Activated CD8-positive, alpha-beta T cell treated with anti-CD3 and anti-CD28 coated beads for 36 hours (primary cell): Measurements from ENCODE around the gene AHCYL1. TPM values are rescaled to one million over a fixed set of nuclear protein-coding genes. Genes with fewer than 3 reads are reported as not detected.
"Not testable (repeated sequence)": the region's sequence is repeated elsewhere in the genome, so short reads cannot be mapped to it uniquely, and the experiment has no call there.

ENCODE experiments used
- ATAC-seq: fragments of 200-7000 bp; cut with Tn5 transposase; one replicate; pipeline ENCODE4 v1.10.0; 2021; ENCODE audit warnings: mild to moderate bottlenecking, moderate library complexity
- CTCF ChIA-PET: fragments of 350-600 bp; sonication (Branson Sonifier 250); formaldehyde crosslinking; loops from one replicate; lab custom pipeline; 2021; ENCODE audit warnings: antibody characterized with exemption; lab: Charles Lee
- POLR2A ChIA-PET: fragments of 350-600 bp; sonication (Branson Sonifier 250); formaldehyde crosslinking; loops from one replicate; lab custom pipeline; 2021; ENCODE audit warnings: antibody characterized with exemption; lab: Charles Lee
- DNase-seq: peaks from one replicate; pipeline ENCODE4 v3.0.0-alpha.2; 2020
- H3K27ac Mint-ChIP-seq: one replicate; pipeline ENCODE4 v1.8.0; 2021; ENCODE audit warnings: mild to moderate bottlenecking, mixed read lengths
- H3K27me3 Mint-ChIP-seq: one replicate; pipeline ENCODE4 v1.8.0; 2021; ENCODE audit warnings: mixed read lengths
- H3K36me3 Mint-ChIP-seq: one replicate; pipeline ENCODE4 v1.8.0; 2021; ENCODE audit warnings: low read depth, mixed read lengths
- H3K4me1 Mint-ChIP-seq: one replicate; pipeline ENCODE4 v1.8.0; 2021; ENCODE audit warnings: low read depth, mixed read lengths
- H3K4me3 Mint-ChIP-seq: one replicate; pipeline ENCODE4 v1.8.0; 2021; ENCODE audit warnings: mild to moderate bottlenecking, moderate library complexity, mixed read lengths
- H3K9me3 Mint-ChIP-seq: one replicate; pipeline ENCODE4 v1.8.0; 2021; ENCODE audit warnings: mixed read lengths
- intact Hi-C: fragments of 100-400 bp; cut with micrococcal nuclease; formaldehyde crosslinking; loops from one replicate; pipeline ENCODE4 v1.10.0; 2022
- total RNA-seq, 2 experiments: library from RNA; stranded (reverse); gene quantifications; one replicate each; pipeline ENCODE4 v1.2.3, GENCODE V29; 2021
- TF ChIP-seq, protein P1 (sequence below): fragments of 200-600 bp; IDR thresholded peaks from one replicate; pipeline ENCODE4 v1.8.0; 2022; ENCODE audit warnings: antibody characterized with exemption, mild to moderate bottlenecking

Gene AHCYL1
- total RNA-seq, 2 experiments from 2014 or later, result 77.8 to 79.1 TPM

DNA sequence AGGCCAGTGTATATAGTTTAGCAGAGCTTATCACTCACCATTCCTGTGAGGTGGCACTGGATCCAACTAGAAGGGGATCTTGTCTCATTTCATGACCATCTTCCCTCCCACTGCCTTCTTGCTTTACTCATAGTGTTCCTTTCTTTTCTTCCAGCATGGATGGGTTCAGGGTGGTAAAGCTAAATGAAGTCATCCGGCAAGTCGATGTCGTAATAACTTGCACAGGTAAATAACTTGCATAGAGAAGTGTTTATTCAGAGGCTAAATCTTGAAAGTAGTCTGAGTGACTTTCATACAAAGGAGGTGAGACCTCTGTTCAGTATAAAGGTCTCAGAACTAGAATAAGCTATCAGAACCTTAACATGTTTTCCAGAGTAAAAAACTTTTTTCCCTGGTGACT is 33.2 kb downstream of the AHCYL1 start:
- no peak overlapping the region for H3K4me3 Mint-ChIP-seq
- POLR2A ChIA-PET, result interaction anchor here (0.6 kb wide), 1 partner anchor 1282 kb away, joined by 5 read pairs; no protein-coding TSS in a partner anchor
- no peak overlapping the region for H3K27ac Mint-ChIP-seq
- peaks cover 41% of the 10 kb centered on the region for H3K36me3 Mint-ChIP-seq
- TF ChIP-seq, protein P1, sequence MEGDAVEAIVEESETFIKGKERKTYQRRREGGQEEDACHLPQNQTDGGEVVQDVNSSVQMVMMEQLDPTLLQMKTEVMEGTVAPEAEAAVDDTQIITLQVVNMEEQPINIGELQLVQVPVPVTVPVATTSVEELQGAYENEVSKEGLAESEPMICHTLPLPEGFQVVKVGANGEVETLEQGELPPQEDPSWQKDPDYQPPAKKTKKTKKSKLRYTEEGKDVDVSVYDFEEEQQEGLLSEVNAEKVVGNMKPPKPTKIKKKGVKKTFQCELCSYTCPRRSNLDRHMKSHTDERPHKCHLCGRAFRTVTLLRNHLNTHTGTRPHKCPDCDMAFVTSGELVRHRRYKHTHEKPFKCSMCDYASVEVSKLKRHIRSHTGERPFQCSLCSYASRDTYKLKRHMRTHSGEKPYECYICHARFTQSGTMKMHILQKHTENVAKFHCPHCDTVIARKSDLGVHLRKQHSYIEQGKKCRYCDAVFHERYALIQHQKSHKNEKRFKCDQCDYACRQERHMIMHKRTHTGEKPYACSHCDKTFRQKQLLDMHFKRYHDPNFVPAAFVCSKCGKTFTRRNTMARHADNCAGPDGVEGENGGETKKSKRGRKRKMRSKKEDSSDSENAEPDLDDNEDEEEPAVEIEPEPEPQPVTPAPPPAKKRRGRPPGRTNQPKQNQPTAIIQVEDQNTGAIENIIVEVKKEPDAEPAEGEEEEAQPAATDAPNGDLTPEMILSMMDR, result no peak
- no peak for ATAC-seq
- H3K27me3 Mint-ChIP-seq, result no peaks in the 10 kb centered on the region
- intact Hi-C loops, result no loop called here
- CTCF ChIA-PET, result interaction anchor here (2.0 to 6.5 kb wide), 3 partner anchors 11 to 34 kb away, joined by 5 to 49 read pairs (median 17); partner anchors contain the start of gene AHCYL1
- DNase-seq, result no peak
- no peaks in the 10 kb centered on the region for H3K4me1 Mint-ChIP-seq
- H3K9me3 Mint-ChIP-seq, result no peaks in the 10 kb centered on the region

DNA sequence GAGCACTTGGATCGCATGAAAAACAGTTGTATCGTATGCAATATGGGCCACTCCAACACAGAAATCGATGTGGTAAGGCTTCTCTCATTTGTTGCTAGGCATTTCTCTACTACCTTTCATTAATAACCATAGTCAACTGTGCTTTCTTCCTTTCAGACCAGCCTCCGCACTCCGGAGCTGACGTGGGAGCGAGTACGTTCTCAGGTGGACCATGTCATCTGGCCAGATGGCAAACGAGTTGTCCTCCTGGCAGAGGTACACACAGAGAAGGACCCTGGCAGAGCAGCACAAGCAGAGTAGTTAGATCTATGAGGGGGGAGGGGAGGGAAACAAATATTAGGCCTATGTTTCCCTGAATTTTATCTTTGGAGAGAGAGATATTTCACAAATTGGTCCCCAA is 33.8 kb downstream of the AHCYL1 start:
- TF ChIP-seq, protein P1, result no peak
- no peaks in the 10 kb centered on the region for H3K4me1 Mint-ChIP-seq
- H3K36me3 Mint-ChIP-seq, result peaks cover 38% of the 10 kb centered on the region
- intact Hi-C loops, result no loop called here
- H3K27me3 Mint-ChIP-seq, result no peaks in the 10 kb centered on the region
- ATAC-seq, result no peak
- no peak for DNase-seq
- H3K9me3 Mint-ChIP-seq, result no peaks in the 10 kb centered on the region
- no peak overlapping the region for H3K4me3 Mint-ChIP-seq
- POLR2A ChIA-PET, result no interaction called here
- CTCF ChIA-PET, result interaction anchor here (1.1 to 6.5 kb wide), 3 partner anchors 11 to 36 kb away, joined by 5 to 49 read pairs (median 17); partner anchors contain the start of gene AHCYL1
- no peak overlapping the region for H3K27ac Mint-ChIP-seq

DNA sequence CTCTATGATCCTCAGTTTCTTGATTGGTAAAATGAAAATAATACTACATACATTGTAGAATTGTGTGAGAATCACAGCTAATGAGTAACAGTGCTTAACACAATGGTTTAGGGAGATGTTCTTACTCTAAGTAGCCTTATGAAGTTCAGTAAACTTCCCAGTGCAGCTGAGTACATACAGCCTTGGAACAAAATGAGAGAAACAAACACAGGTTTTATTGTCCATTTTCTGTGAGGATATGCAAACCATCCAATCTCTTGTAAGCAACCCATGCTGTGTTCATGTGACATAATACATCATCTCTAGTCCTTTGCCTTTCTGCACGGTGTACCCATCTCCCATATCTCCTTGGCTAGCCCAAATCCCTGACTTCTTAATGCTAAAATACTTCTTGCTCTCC is 35.2 kb downstream of the AHCYL1 start:
- Mint-ChIP-seq H3K27me3 (no peaks in the 10 kb centered on the region), H3K27ac (no peak overlapping the region), H3K9me3 (no peaks in the 10 kb centered on the region), H3K4me3 (no peak overlapping the region), H3K4me1 (no peaks in the 10 kb centered on the region), H3K36me3 (peaks cover 41% of the 10 kb centered on the region)
- TF ChIP-seq, protein P1, result no peak
- POLR2A ChIA-PET, result no interaction called here
- CTCF ChIA-PET, result interaction anchor here (0.6 to 6.5 kb wide), 5 partner anchors 10 to 521 kb away, joined by 3 to 49 read pairs (median 3); partner anchors contain the start of gene AHCYL1
- intact Hi-C loops, result no loop called here
- ATAC-seq, result no peak
- DNase-seq, result no peak

DNA sequence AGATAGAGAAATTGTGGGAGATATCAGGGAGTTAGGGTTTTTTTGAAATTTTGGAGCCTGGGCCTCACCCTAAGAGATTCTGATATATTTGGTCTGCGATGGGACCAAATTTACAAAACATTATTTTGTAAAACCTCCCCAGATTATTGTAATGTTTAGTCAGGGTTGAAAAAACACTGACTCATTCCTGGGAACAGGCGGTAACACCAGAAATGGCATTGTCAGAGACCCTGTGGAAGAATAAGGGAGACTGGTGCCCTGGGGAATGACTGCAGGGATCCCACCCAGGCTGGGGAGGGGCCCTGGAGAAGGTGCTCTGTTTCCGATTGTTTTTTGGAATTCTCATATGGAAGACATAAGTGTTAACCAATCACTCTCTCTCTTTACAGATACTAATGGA is 36.7 kb downstream of the AHCYL1 start:
- Mint-ChIP-seq H3K36me3 (peaks cover 36% of the 10 kb centered on the region), H3K27ac (no peak overlapping the region), H3K4me1 (no peaks in the 10 kb centered on the region)

DNA sequence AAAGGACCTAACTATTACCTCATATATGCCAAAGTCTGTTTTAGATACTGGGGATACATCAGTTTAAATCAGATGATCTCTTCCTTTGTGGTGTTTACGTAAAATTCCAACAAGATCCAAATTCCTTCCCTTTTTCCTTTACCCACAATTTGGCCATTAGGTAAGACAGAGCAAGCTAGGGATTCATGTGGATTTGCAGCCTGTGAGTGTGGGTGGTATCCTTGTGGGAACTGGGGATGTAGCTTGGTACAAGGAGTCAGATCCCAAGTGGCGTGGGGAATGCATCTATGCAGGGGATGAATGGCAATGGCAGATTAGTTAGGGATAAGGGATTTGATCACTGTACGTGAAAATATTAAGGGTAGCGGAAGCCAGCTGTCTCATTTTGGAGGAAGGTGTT is 40.0 kb downstream of the AHCYL1 start:
- no peak overlapping the region for H3K27ac Mint-ChIP-seq
- no peaks in the 10 kb centered on the region for H3K27me3 Mint-ChIP-seq
- TF ChIP-seq, protein P1, result no peak
- no peaks in the 10 kb centered on the region for H3K9me3 Mint-ChIP-seq
- POLR2A ChIA-PET, result interaction anchor here (0.8 kb wide), 1 partner anchor 10 kb away, joined by 3 read pairs; no protein-coding TSS in a partner anchor
- CTCF ChIA-PET, result interaction anchor here (0.6 to 1.8 kb wide), 4 partner anchors 12 to 247 kb away, joined by 3 to 8 read pairs (median 3); partner anchors contain the start of gene AHCYL1
- H3K4me3 Mint-ChIP-seq, result no peak overlapping the region
- DNase-seq (no peak), ATAC-seq (no peak)
- no peaks in the 10 kb centered on the region for H3K4me1 Mint-ChIP-seq
- intact Hi-C loops, result no loop called here
- H3K36me3 Mint-ChIP-seq, result peaks cover 14% of the 10 kb centered on the region

More for the DNA sequence above, 36.7 kb downstream of the AHCYL1 start:
- H3K27me3 Mint-ChIP-seq, result no peaks in the 10 kb centered on the region
- ATAC-seq (no peak), DNase-seq (no peak)
- H3K4me3 Mint-ChIP-seq, result no peak overlapping the region
- intact Hi-C loops, result no loop called here
- H3K9me3 Mint-ChIP-seq, result no peaks in the 10 kb centered on the region
- TF ChIP-seq, protein P1, result no peak
- CTCF ChIA-PET, result no interaction called here
- POLR2A ChIA-PET, result no interaction called here

DNA sequence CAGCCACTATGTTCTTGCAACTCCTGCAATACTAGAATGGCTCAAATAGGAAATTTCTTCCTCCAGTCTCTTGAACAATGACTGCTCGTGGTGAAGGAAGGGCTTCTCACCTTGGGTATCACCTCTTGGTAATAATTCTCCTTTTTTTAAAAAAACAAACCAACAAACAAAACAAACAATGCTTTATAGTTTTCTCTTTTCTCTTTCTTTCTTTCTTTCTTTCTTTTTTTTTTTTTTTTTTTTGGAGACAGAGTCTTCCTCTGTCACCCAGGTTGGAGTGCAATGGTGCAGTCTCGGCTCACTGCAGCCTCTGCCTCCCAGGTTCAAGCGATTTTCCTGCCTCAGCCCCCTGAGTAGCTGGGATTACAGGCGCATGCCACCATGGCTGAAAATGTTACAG is 46.1 kb downstream of the AHCYL1 start:
- H3K9me3 Mint-ChIP-seq, intact Hi-C loops, ATAC-seq, DNase-seq, H3K27me3 Mint-ChIP-seq, H3K36me3 Mint-ChIP-seq: not testable (repeated sequence)
- Mint-ChIP-seq H3K27ac (peak overlapping the region; percentile 92), H3K4me3 (peak overlapping the region; percentile 75), H3K4me1 (peaks cover 32% of the 10 kb centered on the region)
- CTCF ChIA-PET, result interaction anchor here (0.7 to 3.5 kb wide), 21 partner anchors 8 to 482 kb away, joined by 3 to 49 read pairs (median 6); partner anchors contain the start of genes AHCYL1 and GNAI3
- POLR2A ChIA-PET, result interaction anchor here (0.7 kb wide), 1 partner anchor 11 kb away, joined by 3 read pairs; no protein-coding TSS in a partner anchor
